Fibroblast of lung (primary cell): ENCODE data around the gene CERCAM. TPM values are rescaled to one million over a fixed set of nuclear protein-coding genes. Genes with fewer than 3 reads are reported as not detected.

Experiments
- DNase-seq, 2 donors: peaks; one replicate each; pipeline versions ENCODE4 v3.0.0 to v3.0.0-alpha.2; 2010; ENCODE audit warnings: low read depth in 2 of 2
- H2AFZ ChIP-seq: 2 replicates; pipeline ENCODE4 v1.5.1; 2012; ENCODE audit warnings: low read length, control low read depth, inconsistent platforms
- H3K27ac ChIP-seq: 2 replicates; pipeline ENCODE4 v1.5.1; 2011; ENCODE audit warnings: low read length, control low read depth; ENCODE audit not compliant: insufficient read depth
- H3K27me3 ChIP-seq: 2 replicates; pipeline ENCODE4 v1.5.1; 2011; ENCODE audit warnings: mild to moderate bottlenecking, low read length; ENCODE audit not compliant: control insufficient read depth, insufficient read depth
- H3K36me3 ChIP-seq: 2 replicates; pipeline ENCODE4 v1.5.1; 2011; ENCODE audit warnings: low read length; ENCODE audit not compliant: control insufficient read depth, insufficient read depth
- H3K4me1 ChIP-seq: 2 replicates; pipeline ENCODE4 v1.5.1; 2011; ENCODE audit warnings: low read length; ENCODE audit not compliant: control insufficient read depth, insufficient read depth; ENCODE audit errors: extremely low read depth
- H3K4me2 ChIP-seq: 2 replicates; pipeline ENCODE4 v1.5.1; 2011; ENCODE audit warnings: low read length, control low read depth; ENCODE audit not compliant: insufficient read depth; ENCODE audit errors: extremely low read depth
- H3K4me3 ChIP-seq, 4 experiments: fragments of 200-600 bp in 1 of 4; sonication (generic) in 1 of 4; replicated peaks in 1 of 4; 2 replicates each; pipeline ENCODE4 v1.5.1; 2011 to 2016; ENCODE audit warnings: low read length in 4 of 4, low read depth in 3 of 4, mild to moderate bottlenecking in 3 of 4, control low read depth in 2 of 4, inconsistent platforms in 1 of 4, mixed read lengths in 1 of 4; ENCODE audit not compliant: insufficient read depth in 1 of 4; ENCODE audit errors: control extremely low read depth in 1 of 4
- H3K79me2 ChIP-seq: 2 replicates; pipeline ENCODE4 v1.5.1; 2012; ENCODE audit warnings: mild to moderate bottlenecking, low read length, inconsistent platforms; ENCODE audit not compliant: control insufficient read depth, insufficient read depth
- H3K9ac ChIP-seq: 2 replicates; pipeline ENCODE4 v1.5.1; 2011; ENCODE audit warnings: mild to moderate bottlenecking, low read length, control low read depth; ENCODE audit not compliant: insufficient read depth
- H3K9me3 ChIP-seq: 2 replicates; pipeline ENCODE4 v1.5.1; 2012; ENCODE audit warnings: low read depth, low read length; ENCODE audit not compliant: control insufficient read depth, insufficient read depth
- H4K20me1 ChIP-seq: 2 replicates; pipeline ENCODE4 v1.5.1; 2011; ENCODE audit warnings: low read length; ENCODE audit not compliant: control insufficient read depth, insufficient read depth; ENCODE audit errors: extremely low read depth
- EZH2 ChIP-seq: IDR thresholded peaks from 2 replicates; pipeline ENCODE4 v1.5.1; 2012; ENCODE audit warnings: low read length, control low read depth, mild to moderate bottlenecking; ENCODE audit errors: missing control alignments
- polyA plus RNA-seq, 2 donors: library from polyadenylated mRNA; depleted of rRNA in 1 of 2; stranded (reverse) in 1 of 2; unstranded in 1 of 2; fragments of >200 nt; gene quantifications; 2 replicates each; pipeline ENCODE4 v1.2.1, GENCODE V29; 2011 to 2012; ENCODE audit warnings: missing spikeins in 1 of 2
- total RNA-seq: library from RNA; depleted of rRNA; stranded (reverse); fragments of >200 nt; gene quantifications from 2 replicates; pipeline ENCODE4 v1.2.1, GENCODE V29; 2014
- TF ChIP-seq, protein P1 (sequence below), 2 donors: IDR thresholded peaks in 1 of 2; conservative IDR thresholded peaks in 1 of 2; 1 replicate in 1 of 2; 2 replicates in 1 of 2; pipeline ENCODE4 v1.5.1; 2011 to 2012; ENCODE audit warnings: low read length in 2 of 2, control low read depth in 1 of 2, inconsistent platforms in 1 of 2, low read depth in 1 of 2, mild to moderate bottlenecking in 1 of 2

Gene CERCAM
- total and polyA plus RNA-seq, 2 donors (not counting 1 experiment from before 2014, with no cell fraction given): 64.2 to 90.5 TPM

DNA sequence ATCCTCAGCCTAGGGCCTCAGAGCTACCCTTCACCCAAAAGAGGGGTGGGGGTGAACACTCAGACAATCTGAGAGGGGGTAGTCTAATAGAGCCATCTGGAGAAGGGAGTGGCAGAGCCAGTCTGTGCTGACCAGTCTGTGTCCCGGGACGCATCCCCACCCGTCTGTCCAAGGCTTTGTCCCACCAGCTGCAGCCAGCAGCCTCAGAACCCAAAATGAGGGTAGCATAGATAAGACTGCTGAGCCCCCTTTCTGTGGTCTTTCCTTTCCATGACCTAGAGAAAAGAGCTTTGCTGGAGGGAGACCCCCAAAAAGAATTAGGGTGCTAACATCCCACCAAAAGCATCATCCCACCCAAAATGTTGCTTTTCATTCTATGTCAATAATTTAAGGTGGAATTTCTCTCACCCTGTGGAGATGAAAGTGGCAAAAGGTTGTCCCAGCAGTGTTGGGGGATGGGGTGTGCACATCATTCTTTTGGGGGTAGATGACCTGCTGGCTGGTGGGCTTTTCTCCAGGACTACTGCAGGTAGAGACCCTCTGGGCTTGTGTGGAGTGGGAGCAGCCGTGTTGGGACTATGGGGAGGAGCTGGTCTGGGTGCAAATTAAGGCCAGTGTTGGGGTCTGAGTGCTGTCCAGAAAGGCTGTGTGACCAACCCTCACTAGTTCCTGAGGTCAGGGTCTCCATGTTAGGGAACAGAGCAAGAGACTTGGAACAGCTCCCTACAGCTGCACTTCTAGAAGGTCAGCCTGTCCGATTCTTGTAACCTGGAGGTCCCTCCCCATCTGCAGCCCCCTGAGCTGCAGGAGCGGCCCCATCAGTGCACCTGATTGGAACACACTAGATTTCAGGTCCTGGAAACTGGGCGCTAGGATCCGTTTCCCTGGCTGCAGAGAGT, 29.6 kb upstream of the CERCAM start:
- no peak for DNase-seq
- no peaks in the 10 kb centered on the region for H3K79me2 ChIP-seq
- H4K20me1 ChIP-seq: no peaks in the 10 kb centered on the region
- no peak overlapping the region for H2AFZ ChIP-seq
- no peak overlapping the region for H3K27ac ChIP-seq
- no peaks in the 10 kb centered on the region for H3K9me3 ChIP-seq
- no peak overlapping the region for H3K4me3 ChIP-seq
- TF ChIP-seq EZH2: no peak
- TF ChIP-seq, protein P1, sequence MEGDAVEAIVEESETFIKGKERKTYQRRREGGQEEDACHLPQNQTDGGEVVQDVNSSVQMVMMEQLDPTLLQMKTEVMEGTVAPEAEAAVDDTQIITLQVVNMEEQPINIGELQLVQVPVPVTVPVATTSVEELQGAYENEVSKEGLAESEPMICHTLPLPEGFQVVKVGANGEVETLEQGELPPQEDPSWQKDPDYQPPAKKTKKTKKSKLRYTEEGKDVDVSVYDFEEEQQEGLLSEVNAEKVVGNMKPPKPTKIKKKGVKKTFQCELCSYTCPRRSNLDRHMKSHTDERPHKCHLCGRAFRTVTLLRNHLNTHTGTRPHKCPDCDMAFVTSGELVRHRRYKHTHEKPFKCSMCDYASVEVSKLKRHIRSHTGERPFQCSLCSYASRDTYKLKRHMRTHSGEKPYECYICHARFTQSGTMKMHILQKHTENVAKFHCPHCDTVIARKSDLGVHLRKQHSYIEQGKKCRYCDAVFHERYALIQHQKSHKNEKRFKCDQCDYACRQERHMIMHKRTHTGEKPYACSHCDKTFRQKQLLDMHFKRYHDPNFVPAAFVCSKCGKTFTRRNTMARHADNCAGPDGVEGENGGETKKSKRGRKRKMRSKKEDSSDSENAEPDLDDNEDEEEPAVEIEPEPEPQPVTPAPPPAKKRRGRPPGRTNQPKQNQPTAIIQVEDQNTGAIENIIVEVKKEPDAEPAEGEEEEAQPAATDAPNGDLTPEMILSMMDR (conservative IDR thresholded peaks at IDR 0.05 in 1 of 2, IDR thresholded peaks at IDR 0.05 in 1 of 2; ENCODE audit: low read depth in 1 of 2, low read length in 2 of 2): no peak
- peaks cover 17% of the 10 kb centered on the region for H3K36me3 ChIP-seq
- no peaks in the 10 kb centered on the region for H3K4me1 ChIP-seq
- no peaks in the 10 kb centered on the region for H3K27me3 ChIP-seq
- no peak overlapping the region for H3K9ac ChIP-seq
- no peak overlapping the region for H3K4me2 ChIP-seq

DNA sequence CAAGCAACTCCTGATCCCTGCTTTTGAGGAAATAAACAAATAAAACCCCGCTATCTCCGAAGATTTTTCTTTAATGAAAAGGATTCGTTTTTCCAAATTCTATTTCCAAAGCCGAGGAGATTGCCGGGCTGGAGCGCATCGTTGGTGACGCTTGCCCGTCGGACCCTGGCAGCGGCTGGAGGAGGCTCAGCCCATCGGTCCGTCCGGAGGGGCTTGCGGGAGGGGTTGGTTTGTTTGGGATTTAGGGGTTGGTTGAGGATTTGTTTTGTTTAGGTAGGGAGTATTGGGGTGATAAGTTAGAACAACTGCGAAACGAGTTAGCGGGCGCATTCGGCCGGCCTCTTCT, 28.7 kb upstream of the CERCAM start:
- H3K4me2 ChIP-seq: no peak overlapping the region
- peaks cover 15% of the 10 kb centered on the region for H3K36me3 ChIP-seq
- no peak for DNase-seq

More for the DNA sequence above, 28.7 kb upstream of the CERCAM start:
- Histone ChIP-seq H3K9me3 (no peaks in the 10 kb centered on the region), H2AFZ (no peak overlapping the region), H3K79me2 (no peaks in the 10 kb centered on the region), H3K4me1 (no peaks in the 10 kb centered on the region), H4K20me1 (no peaks in the 10 kb centered on the region), H3K9ac (no peak overlapping the region), H3K4me3 (no peak overlapping the region), H3K27me3 (peaks cover 3% of the 10 kb centered on the region), H3K27ac (no peak overlapping the region)
- TF ChIP-seq, protein P1 (conservative IDR thresholded peaks at IDR 0.05 in 1 of 2, IDR thresholded peaks at IDR 0.05 in 1 of 2; ENCODE audit: low read depth in 1 of 2, low read length in 2 of 2): no peak
- no peak for TF ChIP-seq EZH2
